Skin epidermis (tissue), 12 donors: Measurements from ENCODE around the gene UBLCP1.
A peak's percentile ranks its signal among the peaks of the same experiment; 100 is the strongest.
"Not testable (repeated sequence)": the region's sequence is repeated elsewhere in the genome, so short reads cannot be mapped to it uniquely, and the experiment has no call there.

Experiments used
- H3K27ac ChIP-seq, 21 experiments: fragments of 200-600 bp; sonication (generic) in 11 of 21; one replicate each; pipeline ENCODE4 v1.5.0; 2020; ENCODE audit warnings: mild to moderate bottlenecking in 3 of 21, inconsistent platforms in 2 of 21, moderate library complexity in 2 of 21
- H3K4me3 ChIP-seq, 7 experiments: fragments of 200-600 bp; sonication (generic) in 2 of 7; one replicate each; pipeline ENCODE4 v1.5.0; 2020; ENCODE audit warnings: inconsistent platforms in 2 of 7, mild to moderate bottlenecking in 2 of 7, moderate library complexity in 1 of 7

UBLCP1 gene, protein sequence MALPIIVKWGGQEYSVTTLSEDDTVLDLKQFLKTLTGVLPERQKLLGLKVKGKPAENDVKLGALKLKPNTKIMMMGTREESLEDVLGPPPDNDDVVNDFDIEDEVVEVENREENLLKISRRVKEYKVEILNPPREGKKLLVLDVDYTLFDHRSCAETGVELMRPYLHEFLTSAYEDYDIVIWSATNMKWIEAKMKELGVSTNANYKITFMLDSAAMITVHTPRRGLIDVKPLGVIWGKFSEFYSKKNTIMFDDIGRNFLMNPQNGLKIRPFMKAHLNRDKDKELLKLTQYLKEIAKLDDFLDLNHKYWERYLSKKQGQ

DNA sequence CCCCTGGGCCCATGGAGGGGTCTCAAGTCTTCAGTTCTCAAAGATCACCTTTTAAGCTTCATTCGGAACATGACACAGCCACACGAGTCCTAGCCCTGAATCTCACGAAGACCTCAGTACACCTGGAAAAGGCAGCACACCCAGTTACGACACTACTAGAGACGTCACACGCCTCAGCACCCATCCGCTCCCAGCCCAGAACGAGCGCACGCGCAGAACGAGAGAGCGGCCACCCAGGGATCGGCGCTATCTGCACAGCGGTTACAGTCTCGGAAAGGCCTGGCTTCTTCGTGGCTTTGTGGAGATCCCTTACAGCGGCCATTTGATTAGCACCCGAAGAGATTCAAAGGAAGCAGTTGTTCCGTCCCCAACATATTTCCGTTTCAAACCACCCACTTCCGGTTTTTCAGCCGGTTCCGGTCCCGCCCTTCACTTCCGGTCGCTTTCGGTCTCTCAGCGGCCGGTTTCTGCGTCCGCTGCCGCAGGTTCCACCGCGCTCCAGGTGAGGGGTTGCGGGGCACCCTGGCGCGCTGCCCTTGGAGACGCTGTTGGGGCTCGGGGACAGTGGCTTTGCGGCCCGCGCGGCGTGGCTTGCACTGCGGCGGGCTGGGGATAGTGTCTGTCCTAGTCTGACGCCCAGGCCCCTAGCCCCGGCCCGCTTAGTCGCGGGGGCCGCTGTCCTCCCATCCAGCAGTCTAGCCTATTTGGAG is at the start of gene UBLCP1:
TSS of gene UBLCP1 (plus strand) at position 432 of the 710 bp plus-strand sequence. CDS start 5,626 bp downstream, outside the sequence.
- Histone ChIP-seq H3K4me3 (peak within 1 kb of the TSS; percentile 61 to 94 (median 87)), H3K27ac (peak within 1 kb of the TSS; percentile 39 to 96 (median 93))

DNA sequence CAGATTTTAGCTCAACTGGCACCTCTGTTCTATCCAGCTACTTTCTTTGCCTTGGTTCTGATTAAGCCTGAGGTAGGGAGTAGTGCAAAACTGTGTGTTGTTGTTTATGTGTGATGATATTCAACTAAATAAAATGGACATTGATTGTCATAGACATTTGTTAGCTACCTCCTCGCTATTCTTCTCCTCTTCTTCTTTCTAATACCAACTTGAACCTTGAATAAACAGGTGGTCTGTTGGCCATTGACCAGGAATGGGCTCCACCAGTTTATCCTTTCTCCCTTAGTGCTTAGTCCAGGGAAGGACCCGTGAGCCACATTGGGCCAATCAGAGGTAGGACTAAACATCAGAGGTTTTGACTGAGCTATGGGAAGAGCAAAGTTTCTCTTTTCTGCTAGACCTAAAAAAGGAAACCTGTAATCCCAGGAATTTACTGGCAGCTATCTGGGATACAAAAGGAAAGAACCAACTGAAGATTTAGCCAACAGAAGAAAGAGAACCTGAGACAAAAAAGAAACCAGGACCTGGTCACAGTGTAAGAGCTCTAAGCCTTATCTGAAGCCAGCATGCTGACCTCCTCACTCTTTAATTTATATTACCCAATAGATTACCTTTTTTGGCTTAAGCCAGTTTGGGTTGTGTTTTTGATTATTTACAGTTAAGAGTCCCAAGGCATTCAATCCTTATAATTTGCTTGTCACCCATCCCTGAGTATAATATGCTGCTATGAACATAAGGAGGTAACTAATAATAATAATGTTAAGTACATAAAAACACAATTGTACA is 48.4 kb upstream of the UBLCP1 start:
- no peak overlapping the region for H3K27ac ChIP-seq
- no peak overlapping the region for H3K4me3 ChIP-seq

DNA sequence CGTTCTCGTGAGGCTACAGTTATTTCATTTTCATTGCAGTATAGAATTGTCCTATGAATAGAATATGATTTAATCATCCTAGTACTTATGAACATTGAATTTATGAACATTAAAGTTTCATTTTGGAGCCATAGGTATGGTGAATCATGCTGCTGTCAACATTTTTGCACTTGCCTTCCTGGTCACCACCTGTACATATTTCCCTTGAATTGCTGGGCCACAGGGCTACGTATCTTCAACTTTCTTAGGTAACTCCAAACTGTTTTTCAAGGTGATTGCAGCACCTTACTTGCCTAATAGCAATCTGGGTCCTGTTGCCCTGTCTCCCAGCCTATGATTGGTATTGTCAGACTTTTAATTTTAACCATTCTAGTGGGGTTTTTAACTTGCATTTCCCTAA is 47.2 kb upstream of the UBLCP1 start:
- H3K27ac ChIP-seq: no peak overlapping the region
- H3K4me3 ChIP-seq: no peak overlapping the region

DNA sequence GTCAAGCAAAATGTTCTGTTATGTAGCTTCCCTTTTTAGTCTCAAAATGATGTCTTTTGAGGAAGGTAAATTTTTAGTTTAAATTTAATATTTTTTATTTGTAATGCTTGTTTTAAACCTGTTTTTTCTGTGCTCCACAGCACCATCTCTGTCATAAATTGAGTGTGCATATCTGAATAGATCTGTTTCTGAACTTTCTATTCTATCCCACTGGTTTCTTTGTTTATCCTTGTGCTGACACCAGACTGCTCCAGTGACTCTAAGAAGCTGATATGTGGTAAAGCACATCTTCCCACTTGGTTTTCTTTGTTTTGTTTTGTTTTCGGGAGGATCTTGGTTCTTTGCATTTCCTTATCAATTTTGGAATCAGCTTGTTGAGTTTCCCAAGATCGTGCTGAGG is 46.6 kb upstream of the UBLCP1 start:
- H3K27ac ChIP-seq: no peak overlapping the region
- no peak overlapping the region for H3K4me3 ChIP-seq

DNA sequence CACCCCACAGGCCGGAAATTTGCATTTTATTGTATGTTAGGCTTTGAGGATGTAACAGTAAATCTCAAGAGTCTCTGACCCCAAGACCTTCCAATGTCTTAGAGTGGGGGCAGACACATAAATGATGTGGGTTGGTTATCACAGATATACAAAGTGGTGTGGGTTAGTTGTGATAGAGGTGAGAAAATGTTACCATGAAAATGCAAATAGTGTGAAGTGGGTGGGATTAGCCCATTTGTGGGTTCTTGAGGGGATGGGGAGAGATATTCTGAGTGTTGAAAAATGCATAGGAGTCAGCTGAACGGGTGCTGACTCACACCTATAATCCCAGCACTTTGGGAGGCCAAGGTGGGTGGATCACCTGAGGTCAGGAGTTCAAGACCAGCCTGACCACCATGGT is 45.9 kb upstream of the UBLCP1 start:
- Histone ChIP-seq H3K4me3 (no peak overlapping the region), H3K27ac (no peak overlapping the region)

DNA sequence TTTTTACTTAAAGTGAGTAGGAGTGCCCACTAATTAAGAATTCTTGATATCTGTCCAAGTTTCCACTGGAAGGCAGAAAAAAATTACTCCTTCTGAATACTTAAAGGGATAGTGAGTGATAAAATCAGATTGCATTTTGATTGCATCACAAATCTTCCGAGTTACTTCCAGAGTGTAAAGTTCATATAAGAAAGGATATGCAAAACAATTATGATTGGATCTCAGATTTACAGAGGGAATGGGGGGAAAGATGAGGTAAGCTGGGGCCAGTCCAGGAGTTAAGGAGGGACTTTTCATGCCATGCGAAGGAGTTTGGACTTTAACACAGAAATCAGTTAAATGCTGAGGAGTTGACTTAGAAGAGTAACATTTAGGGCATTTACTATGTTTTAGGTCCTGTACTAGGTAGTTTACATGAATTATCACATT is 44.5 kb upstream of the UBLCP1 start:
- no peak overlapping the region for H3K27ac ChIP-seq
- H3K4me3 ChIP-seq: no peak overlapping the region

DNA sequence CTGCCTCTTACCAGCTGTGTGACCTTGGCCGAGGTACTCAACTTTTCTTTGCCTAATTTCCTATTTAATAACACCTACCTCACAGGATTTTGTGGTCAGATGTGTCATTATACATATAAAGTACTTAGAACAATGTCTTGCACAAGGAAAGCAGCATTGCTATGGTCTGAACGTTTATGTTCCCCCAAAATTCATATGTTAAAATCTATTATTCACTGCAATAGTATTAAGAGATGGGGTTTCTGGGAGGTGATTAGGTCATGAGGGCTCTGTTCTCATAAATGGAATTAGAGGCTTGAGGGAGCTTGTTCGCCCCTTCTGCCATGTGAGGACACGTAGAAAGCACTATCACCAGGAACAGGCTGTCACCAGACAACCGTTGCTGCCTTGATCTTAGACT is 42.9 kb upstream of the UBLCP1 start:
- no peak overlapping the region for H3K4me3 ChIP-seq
- H3K27ac ChIP-seq: no peak overlapping the region

DNA sequence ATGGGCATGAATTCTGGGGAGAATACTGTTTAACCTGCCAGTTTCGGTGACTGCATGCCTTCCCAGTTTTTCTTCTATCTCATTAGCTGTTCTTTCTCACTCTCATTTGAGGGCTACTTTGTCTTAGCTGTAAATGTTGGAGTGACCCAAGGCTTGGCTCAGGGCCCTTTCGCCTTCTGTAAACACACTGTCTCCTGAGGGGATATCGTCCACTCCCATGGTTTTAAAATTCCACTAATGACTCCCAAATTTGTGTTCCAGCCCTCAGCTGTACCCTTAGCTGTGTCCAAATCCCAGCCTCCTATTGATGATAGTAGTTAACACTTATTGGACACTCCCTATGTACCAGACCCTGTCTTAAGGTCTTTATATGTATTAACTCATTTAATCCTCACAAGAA is 39.6 kb upstream of the UBLCP1 start:
- no peak overlapping the region for H3K27ac ChIP-seq

DNA sequence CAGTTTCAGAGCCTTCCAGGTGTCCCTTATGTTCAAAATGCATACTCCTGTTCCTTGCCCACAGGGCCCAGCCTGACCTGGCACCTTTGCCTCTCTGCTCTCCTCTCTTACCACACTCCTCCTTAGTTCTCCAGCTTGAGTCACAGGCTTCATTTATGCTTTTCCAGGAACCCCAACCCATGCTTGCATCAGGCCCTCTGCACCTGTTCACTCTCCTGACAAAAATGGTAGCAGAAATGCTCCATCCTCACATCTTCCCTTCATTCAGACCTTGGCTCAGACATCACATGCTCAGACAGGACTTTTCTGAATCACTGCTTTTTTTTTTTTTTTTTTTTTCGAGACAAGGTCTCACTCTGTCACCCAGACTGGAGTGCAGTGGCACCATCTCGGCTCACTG is 38.6 kb upstream of the UBLCP1 start:
- H3K27ac ChIP-seq: no peak overlapping the region
- H3K4me3 ChIP-seq: no peak overlapping the region

More for the DNA sequence above, 39.6 kb upstream of the UBLCP1 start:
- no peak overlapping the region for H3K4me3 ChIP-seq

DNA sequence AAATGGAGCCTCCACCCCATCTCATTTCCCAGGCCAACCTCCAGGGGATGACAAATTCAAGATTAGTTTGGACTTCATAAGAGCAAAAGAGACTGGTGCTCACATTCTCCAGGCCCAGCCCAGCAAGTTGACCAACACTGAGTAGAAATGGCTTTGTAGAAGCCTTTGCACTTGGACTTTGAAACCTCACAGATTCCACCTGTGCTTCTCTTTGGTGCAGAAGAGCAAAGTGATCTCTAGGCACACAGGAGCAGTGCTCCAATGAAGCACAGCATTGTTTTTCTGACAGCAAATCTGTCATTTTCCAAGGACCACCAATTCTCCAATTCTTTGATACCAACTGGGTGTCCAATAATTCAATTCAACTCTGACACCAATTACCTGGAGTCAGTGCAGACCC is 36.6 kb upstream of the UBLCP1 start:
- no peak overlapping the region for H3K27ac ChIP-seq
- no peak overlapping the region for H3K4me3 ChIP-seq

DNA sequence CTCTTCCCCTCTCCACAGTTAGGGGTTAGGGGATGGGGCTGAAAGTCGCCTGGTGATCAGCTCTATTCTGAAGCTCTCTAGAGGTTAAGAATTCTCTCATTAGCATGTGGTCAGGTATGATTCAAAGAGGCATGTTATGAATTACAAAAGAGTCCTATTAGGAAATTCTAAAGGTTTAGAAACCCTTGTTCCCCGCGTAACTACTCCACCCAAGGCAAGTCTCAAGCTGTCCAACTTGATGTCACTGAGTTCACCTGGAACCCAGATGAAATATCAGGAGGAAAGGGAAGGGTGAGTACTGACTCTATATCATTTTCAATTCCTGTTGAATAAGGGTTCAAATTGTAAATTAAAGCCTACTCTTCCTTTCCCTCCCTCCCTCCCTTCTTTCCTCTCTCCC is 35.6 kb upstream of the UBLCP1 start:
- H3K27ac ChIP-seq: peak overlapping the region in 2 of 21 experiments; percentile 5 to 33
- H3K4me3 ChIP-seq: no peak overlapping the region

DNA sequence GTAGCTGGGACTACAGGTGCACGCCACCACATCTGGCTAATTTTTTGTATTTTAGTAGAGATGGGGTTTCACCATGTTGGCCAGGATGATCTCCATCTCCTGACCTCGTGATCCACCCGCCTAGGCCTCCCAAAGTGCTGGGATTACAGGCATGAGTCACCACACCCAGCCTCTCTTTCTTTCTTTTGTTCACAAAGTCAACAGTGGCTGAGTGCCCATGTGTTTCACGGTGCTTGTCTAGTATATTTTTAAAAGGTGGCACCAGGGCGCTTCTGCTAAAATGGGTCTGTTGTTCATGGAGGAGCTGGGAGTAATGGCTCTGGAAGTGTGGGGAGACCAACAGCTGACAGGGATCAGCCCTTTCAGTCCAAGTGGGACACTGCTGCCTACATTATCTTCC is 35.0 kb upstream of the UBLCP1 start:
- peak overlapping the region in 3 of 21 experiments; percentile 5 to 33 (median 21) for H3K27ac ChIP-seq
- H3K4me3 ChIP-seq: not testable (repeated sequence)

DNA sequence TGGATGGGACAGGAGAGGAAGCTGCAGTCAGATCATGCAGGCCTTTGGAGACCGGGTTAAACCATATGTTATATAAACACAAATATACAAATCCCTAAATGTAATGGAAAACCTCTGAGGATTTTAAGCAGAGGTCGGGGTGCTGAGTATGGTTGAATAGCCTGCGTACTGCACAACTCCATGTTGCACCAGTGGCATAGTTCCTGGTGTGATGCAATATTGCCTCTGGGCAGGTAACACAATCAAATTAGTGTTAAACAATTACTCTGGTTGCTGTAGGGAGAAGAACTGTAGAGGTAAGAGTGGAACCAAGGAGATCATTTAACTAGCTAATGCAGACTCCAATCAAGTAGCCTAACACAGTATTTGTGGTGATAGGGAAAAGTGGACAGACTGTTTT is 32.4 kb upstream of the UBLCP1 start:
- Histone ChIP-seq H3K4me3 (no peak overlapping the region), H3K27ac (no peak overlapping the region)

DNA sequence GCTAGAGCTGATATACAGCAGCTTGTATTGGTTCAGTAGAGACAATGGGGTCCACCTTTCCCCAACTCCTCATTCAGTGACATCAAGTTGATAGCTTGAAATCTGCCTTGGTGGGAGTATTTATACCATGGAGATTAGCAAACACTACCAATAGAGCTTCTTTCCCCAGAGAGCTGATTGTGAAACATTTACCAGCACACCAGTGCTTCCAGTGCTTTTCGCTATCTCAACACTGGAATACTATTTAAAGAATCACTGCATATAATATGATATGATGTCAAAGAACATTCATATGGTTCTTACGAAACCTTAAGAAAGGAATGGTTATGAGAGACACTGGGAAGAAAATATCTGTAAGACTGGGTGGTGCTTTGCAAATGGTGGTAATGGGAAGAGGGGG is 31.9 kb upstream of the UBLCP1 start:
- Histone ChIP-seq H3K27ac (no peak overlapping the region), H3K4me3 (no peak overlapping the region)

DNA sequence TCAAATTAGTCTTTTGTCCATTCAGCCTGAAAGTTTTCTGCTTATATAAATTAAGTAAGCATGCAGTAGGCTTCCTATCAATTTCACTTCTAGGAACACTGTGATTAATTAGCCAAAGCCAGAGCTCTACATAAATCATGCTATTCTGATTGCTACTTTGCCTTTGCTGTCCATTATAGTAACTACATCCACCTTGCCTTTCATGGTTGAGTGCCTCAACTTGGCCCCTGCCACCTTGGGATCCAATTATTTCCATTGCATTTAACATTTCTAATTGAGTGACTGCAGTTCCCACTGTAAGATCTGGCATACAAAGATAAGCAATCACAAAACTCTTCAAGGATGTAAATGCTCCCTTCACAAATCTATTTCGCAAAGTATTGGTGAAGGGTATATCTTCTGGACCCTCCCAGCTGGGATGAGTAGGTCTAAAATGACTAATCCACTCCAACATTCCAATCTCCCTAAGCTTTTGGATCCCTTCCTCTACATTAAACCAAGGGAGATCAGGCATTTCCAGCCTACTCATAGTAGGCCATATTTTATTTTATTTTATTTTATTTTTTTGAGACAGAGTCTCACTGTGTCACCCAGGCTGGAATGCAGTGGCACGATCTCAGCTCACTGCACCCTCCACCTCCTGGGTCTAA is 27.1 kb upstream of the UBLCP1 start:
- H3K27ac ChIP-seq, H3K4me3 ChIP-seq: not testable (repeated sequence)

DNA sequence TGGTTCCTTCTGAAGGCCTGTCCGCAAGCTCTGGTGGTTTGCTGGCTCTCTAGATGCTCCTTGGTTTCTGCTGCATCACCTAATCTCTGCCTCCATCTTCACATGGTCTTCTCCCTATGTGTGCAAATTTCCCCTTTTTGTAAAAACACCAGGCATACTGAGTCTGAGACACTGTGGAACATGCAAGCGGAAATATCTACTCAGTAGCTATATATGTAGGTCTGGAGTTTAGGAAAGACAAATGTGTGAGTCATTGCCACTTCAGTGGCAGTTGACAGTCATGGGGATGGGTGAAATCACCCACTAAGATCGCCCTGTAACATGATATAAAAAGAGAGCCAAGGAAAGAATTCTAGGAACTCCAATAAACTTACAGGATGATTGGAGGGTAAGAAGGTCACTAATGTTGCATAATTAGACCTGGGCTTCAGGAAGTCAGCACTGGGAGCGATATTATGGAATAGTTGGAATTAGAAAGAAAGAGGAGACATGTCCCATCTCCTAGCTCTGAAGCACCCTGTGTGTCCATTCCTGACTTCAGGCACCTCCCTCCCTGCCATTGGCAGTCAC is 22.7 kb upstream of the UBLCP1 start:
- no peak overlapping the region for H3K27ac ChIP-seq
- no peak overlapping the region for H3K4me3 ChIP-seq

DNA sequence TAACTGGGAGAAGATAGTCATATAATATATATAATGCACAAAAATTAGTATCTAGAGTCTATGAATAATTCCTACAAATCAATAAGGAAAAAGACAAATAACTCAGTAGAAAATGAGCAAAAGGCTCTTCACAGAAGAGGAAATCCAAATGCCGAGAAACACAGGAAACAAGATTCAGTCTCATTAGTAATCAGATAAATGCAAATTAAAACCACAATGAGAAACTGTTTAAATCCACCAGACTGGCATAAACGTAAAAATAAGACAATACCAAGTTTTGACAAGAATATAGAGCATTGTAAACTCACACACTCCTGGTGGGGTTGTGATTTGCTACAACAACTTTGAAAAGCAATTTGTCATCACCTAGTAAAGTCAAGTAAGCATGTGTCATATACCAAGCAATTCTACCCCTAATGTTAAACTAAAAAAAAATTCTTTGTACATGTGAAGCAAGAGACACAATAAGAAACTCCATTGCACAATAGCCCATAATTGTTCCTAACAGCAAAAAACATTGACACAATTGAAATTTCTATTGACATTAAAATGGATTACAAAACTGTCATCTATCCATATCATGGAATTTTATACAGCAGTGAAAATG is 21.0 kb upstream of the UBLCP1 start:
- no peak overlapping the region for H3K27ac ChIP-seq
- no peak overlapping the region for H3K4me3 ChIP-seq

DNA sequence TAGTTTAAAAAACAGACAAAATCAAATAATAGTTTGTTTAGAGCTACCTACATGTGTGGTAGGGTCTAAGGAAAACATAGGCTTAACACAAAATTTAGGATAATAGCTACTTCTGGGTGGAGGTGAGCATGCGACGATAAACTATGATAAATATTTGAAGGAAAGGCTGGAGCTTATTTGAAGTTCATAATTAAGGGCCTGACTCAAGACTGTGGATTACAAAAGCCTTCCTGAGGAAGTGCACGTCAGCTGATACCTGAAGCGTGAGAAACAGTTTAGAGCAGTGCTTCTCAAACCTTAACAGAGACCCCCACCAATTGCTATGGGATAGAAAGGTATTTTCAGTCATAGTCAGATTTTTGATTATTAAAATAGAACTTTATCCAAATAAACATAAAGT is 20.4 kb upstream of the UBLCP1 start:
- Histone ChIP-seq H3K4me3 (no peak overlapping the region), H3K27ac (peak overlapping the region in 1 of 21 experiments; percentile 17)

DNA sequence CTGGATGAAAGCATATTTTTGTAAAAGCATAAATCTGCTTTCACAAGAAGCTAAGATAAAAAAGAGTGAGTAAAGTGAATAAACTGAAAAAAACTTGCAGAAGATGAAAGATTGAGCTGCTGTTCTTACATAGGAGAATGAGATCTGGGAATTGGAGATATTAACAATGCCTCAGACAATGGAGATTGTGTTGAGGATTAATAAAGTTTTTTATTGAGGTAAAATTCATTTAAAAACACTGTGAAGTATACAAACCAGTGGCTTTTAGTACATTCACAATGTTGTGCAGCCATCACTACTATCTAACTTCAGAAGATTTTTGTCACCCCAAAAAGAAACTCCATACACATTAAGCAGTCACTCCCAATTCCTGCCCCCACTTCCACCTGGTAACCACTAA is 19.7 kb upstream of the UBLCP1 start:
- Histone ChIP-seq H3K4me3 (no peak overlapping the region), H3K27ac (no peak overlapping the region)
